ENCODE data around the gene TXNRD2. TPM values are rescaled to one million over a fixed set of nuclear protein-coding genes. Genes with fewer than 3 reads are reported as not detected.
"Not testable (repeated sequence)": the region's sequence is repeated elsewhere in the genome, so short reads cannot be mapped to it uniquely, and the experiment has no call there.

Gene TXNRD2
- total RNA-seq, 1 experiment from 2014 or later: 31.9 TPM

GRCh38 chr22:19847345-19847632, 94.3 kb downstream of the TXNRD2 start:
- DNase-seq (ENCODE audit: low read depth): no peak

DNA sequence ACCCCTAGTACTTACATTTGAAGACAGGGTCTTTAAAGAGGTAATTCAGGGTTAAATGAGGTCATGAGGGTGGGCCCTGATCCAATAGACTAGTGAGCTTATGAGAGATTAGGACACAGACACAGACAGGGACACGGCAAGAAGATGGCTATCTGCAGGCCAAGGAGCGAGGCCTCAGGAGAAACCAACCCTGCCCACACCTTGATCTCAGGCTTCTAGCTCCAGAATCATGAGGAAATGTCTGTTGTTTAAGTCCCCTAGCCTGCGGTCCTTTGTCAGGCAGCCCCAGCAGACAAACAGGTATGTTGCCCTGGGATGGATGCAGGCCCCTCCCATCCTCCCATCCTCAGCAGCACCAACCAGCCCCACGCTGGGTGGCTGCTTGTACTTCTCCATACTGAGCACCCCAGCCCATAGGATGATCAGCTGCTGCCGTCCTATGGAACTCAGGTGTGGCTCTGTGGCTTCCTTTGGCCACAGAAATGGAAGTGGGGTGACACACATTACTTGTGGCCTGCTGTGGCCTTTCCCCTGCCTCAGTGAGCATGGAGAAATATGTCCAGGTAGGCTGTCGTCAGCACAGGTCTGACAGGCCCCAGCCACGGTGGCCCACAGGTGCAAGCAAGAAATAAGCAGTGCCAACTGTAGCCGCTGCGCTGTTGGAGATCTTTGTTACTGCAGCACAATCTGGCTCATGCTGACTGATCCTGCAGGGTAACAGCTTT, 94.8 kb downstream of the TXNRD2 start:
- DNase-seq (ENCODE audit: low read depth): peak; percentile 2

- DNase-seq (ENCODE audit: low read depth): peak; percentile 4
Measured at GRCh38 chr22:19845054-19845722, 96.4 kb downstream of the TXNRD2 start.

DNA sequence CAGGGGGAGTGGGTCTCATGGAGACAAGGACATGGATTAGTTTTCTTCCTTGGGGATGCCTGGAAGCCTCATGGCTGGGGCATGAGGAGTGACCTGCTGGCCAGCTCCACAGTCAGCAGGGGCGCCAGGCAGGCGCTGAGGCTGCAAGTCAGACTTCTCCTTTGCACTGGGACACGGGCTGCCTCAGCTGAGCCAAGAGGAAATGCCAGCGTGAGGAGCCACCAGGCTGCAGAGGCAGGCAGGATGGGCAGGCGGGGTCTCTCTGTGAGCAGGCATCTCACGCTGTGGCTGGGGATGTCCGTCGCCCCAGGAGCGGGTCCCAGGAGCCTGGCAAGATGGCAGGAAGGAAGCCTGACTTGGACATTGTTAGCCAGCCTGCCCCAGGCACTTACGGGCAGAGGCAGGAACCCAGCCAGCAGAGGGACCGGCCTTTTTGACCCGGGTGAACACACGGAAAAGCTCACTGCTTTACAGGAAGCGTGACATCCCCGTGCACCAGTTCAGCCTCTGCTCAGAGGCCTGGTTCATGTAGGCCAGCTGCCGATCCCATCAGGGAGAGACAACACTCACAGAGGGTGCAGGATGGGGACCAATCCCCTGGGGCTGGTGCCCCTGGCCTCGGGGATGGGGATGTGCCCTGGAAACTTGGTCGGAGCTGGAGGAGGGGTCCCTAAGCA, 97.1 kb downstream of the TXNRD2 start:
- peak; percentile 68 for DNase-seq (ENCODE audit: low read depth)

DNA sequence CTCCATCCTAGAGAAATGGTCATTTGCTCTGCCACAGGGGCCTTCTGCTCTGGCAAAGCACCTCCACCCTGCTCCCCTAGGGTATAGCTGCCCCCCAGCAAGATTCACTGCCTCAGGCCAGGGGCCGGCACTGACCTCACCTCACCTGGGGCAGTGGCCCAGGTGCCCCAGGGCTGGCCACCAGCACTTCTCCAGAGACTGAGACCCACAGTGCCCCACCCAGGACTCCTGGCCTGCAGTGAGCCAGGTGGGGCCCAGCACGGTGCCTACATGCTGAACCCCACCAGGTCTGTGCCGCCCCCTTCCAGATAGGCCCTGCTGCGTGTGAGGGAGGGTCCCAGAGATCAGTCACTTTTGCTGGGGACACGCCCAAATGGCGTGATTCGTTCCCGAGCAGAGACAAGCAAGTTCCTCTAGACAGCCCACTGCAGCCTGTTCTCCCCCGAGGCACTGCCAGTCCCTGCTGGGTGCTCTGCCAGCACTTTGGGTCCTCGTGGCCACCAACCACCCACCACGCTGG, 97.7 kb downstream of the TXNRD2 start:
- DNase-seq (ENCODE audit: low read depth): peak; percentile 1

DNA sequence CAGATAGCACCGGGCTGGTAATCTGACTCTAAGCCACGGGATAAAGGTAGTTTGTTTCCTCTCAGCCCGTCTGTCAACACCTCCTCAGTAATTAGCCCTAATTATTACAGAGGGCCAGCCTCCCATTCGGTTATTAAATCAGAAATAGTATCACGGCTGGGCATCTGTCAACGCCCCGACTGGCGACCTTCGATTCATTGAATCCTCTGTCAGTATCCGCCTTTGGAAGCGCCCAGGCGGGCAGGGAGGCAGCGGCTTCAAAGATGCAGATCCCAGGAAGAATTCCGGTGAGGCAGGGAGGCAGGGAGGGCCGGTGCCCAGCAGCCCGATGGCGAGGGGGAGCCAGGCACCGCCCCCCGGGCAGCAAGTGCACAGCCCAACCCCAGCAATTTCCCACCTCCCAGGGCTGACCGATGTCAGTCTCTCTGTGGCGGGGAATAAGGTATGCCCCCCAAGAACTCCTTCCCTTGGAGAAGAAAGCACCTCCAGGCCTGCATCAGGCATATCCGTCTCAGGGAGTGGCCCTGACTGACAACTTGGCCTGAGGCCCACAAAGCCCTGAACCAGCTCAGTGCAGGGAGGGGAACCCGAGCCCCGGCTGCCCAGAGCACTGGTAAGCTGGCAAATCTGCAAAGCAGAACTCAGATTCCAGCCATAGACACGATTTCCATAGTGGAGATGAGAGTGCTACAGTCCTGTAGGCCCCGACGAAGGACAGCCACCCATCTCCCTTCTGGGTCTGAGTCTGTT, 98.3 kb downstream of the TXNRD2 start:
- no peak for DNase-seq (ENCODE audit: low read depth)

DNA sequence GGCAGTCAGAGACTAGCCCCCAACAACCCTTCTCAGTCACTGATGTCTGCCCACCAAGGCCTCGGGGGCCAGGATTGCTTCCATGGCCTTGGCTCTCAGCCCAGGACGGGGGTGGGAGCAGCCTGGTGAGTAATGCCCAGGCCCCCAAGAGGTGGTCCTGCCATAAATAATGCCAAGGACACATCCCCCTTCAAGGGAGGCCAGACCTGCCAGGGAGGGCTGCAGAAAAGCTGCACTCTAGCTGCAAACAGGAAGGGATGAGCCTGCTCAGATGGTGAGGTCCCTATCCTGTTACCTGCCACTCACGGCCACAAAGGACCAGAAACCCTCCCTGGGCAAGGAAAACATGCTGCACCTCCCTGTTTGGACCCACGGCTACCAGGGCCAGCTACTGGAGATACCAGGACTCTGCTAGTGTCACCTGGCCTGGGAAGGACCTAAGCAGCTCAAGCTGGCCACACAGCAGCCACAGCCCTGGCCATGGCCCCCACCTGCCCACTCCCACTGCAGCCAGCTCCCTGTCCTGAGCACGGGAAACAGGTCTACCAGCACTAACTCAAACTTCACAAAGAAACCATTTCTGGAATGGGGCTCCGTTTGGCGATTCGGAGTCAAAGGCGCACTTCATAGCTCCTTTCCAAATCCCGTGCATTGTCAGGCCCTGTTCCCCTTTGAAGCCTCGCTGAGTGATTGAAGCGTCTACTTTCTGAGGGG, 99.1 kb downstream of the TXNRD2 start:
- peak; percentile 13 for DNase-seq (ENCODE audit: low read depth)

DNA sequence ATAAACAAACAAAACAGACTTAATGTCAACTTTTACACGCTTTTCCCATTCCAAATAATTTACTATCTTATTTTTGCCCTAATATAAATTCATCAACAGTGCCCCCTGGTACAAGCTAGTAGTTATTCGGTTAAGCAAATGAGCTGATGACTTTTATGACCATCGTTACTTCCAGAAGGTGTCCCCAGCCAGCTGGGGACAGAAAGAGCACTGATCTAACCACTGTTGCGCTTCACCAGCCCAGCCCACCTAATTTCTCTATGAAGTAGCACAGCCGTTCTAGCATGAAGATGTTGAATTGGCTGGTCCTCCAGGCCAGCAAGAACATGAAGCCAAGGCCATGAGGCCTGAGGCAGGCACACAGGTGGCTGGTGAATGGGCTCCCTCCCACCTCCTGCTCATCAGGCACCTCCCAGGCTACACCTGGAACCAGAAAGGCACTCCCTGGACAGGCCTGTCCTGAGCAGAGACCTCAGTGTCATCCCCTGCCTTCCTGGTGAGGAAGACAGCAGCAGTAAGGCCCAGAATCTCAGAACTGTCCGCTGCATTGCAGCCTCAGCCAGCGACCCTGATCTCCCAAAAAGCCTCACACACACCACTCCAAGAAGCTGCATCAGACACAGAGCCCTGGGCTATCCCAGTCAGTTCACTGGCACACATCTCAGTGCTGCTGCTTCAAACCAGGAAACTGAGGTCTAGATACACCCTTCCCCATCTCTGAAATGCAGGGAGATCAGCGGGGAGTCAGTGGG, 99.8 kb downstream of the TXNRD2 start:
- no peak for DNase-seq (ENCODE audit: low read depth)

GRCh38 chr22:19840955-19841640, 100.5 kb downstream of the TXNRD2 start:
- DNase-seq (ENCODE audit: low read depth): no peak

- DNase-seq (ENCODE audit: low read depth): no peak
Measured at GRCh38 chr22:19840059-19840458, 101.6 kb downstream of the TXNRD2 start.

DNA sequence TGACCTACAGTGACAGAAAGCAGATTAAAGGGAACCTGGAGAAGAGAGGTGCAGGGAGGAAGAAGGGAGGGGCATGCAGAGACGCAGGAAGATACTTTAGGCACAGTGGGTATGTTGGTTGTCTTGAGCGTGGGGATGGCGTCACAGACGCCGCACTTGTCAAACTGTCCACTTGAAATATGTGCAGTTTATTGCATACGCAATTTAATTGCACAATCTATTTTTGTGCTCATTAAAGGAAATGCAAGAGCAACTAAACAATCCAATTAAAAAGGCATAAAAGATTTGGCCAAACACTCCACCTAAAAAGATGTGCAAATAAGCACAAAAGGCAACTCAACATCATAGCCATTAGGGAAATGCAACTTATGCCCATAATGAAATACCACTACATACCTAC, 103.7 kb downstream of the TXNRD2 start:
- no peak for DNase-seq (ENCODE audit: low read depth)

DNA sequence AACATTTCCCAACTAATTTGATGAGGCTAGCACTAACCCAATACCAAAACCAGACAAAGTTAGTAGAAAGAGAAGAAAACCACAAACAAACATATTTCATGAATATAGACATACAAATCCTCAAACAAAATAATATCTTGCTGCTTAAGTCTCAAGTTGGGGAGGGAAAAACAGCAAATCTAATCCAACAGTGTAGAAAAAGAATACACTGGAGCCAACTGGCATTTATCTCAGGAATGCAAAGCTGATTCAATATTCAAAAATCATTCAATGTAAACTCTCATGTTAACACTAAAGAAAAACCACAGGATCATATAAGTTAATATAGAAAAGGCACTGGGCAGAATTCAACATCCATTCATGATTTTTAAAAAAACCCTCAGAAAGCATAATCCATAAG, 105.1 kb downstream of the TXNRD2 start:
- no peak for DNase-seq (ENCODE audit: low read depth)

- no peak for DNase-seq (ENCODE audit: low read depth)
Measured at GRCh38 chr22:19834599-19834998, 107.0 kb downstream of the TXNRD2 start.

- DNase-seq (ENCODE audit: low read depth): not testable (repeated sequence)
Measured at GRCh38 chr22:19833327-19833726, 108.3 kb downstream of the TXNRD2 start.

DNA sequence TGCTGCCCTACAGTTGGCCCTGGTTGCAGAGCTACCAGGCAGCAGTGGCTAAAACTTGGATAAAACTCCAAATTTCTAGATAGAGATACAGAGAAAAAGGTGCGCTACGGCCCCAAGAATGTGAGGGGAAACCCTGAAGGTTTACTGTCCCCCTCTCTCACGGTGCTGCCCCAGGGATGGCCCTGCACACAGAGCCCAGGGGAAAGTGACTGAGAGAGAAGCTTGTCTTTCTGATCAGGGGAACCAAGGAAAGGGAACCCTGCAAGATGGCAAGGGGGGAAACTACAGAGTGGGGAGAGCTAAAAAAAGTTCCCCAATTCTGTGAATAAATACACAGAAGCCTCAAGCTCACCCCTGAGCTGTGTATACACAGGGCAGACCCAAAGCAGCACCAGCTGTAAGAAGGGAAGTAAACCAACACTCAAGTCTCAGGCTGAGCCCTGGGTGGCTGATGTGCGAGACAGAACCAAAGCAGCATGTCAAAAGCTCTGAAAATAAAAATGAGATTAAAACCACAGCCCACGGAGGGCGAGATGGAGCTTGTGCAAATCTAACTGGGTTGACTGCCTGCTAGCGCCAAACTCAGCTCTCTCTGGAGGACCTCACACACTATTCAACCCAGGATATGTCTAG, 109.0 kb downstream of the TXNRD2 start:
- no peak for DNase-seq (ENCODE audit: low read depth)

DNA sequence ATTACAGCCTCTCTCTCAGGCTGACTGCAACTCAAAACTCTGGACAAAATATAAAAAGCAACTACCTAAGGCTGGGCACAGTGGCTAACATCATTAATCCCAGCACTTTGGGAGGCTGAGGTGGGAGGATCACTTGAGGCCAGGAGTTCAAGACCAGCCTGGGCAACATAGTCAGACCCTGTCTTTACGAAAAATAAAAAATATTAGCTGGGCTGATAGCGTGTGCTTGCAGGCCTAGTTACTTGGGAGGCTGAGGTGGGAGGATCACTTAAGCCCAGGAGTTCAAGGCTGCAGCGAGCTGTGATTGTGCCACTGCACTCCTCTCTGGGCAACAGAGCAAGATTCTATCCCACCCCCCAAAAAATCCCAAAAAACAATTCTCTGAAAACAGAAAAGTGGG, 109.6 kb downstream of the TXNRD2 start:
- DNase-seq (ENCODE audit: low read depth): not testable (repeated sequence)

DNA sequence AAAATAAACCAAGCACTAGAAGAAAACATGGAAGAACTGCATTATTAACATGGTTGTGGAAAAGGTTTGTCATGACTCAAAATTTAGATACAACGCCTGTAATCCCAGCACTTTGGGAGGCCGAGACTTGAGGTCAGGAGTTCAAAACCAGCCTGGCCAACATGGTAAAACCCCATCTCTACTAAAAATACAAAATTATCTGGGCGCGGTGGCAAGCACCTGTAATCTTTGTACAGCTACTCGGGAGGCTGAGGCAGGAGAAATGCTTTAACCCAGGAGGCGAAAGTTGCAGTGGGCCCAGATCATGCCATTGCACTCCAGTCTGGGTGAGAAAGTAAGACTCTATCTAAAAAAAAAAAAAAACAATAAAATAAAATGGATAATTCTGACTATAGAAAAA, 110.6 kb downstream of the TXNRD2 start:
- no peak for DNase-seq (ENCODE audit: low read depth)

- DNase-seq (ENCODE audit: low read depth): no peak
Measured at GRCh38 chr22:19828035-19828401, 113.6 kb downstream of the TXNRD2 start.

DNA sequence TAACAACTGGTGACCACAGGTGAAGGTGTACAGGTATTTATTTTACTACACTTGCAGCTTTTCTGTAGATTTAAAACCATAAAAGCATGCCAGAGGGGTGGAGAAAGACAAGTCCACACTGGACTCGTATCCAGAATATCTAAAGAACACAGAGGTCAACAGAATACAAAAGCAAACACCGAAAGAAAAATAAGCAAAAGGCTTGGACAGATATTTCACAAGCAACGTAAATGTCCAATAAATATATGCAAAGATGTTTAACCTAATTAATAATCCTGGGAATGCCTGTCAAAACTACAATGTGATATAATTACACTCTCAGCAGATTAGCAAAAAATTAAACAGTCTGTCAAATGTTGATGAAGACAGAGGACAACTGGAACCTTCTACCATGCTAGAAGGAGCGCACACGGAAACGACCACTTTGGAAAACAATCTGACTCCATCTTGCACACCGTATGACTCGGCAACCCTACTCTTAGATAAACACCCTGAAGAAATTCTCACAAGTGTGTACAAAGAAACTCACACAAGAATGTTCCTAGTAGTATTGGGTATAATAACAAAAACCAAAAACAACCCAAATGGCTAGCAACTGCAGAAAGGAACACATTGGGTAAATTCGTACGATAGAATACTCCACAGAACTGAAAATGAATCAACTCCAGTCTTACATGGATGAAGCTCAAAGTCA, 114.1 kb downstream of the TXNRD2 start:
- DNase-seq (ENCODE audit: low read depth): no peak
